HL-60 (cell line): Measurements from ENCODE around the gene FOXO3.

Source experiments
- DNase-seq, 2 experiments: peaks; one replicate each; pipeline ENCODE4 v3.0.0-alpha.2; 2010 to 2020; ENCODE audit warnings: low read depth in 1 of 2, low spot score in 1 of 2
- H3K27ac ChIP-seq: fragments of 250-450 bp; sonication (Bioruptor Pico); replicated peaks from 2 replicates; pipeline ENCODE4 v1.5.1; 2020; ENCODE audit warnings: mild to moderate bottlenecking, moderate library complexity
- H3K27me3 ChIP-seq: fragments of 250-450 bp; sonication (Bioruptor Pico); 2 replicates; pipeline ENCODE4 v1.5.1; 2021; ENCODE audit warnings: mild to moderate bottlenecking, moderate library complexity; ENCODE audit not compliant: insufficient read depth, poor library complexity, severe bottlenecking
- H3K4me3 ChIP-seq: replicated peaks from 2 replicates; pipeline ENCODE4 v1.5.1; 2011; ENCODE audit warnings: mild to moderate bottlenecking, control low read depth, low read length; ENCODE audit not compliant: insufficient read depth
- GABPA ChIP-seq: IDR thresholded peaks from 2 replicates; pipeline ENCODE4 v1.6.1; 2012; ENCODE audit warnings: low read depth
- POLR2AphosphoS5 ChIP-seq: IDR thresholded peaks from 2 replicates; pipeline ENCODE4 v1.6.1; 2012; ENCODE audit warnings: low read depth
- SPI1 ChIP-seq: IDR thresholded peaks from 2 replicates; pipeline ENCODE4 v1.6.1; 2012; ENCODE audit warnings: low read depth, mild to moderate bottlenecking, borderline replicate concordance
- TF ChIP-seq, protein P1 (sequence below): IDR thresholded peaks from 2 replicates; pipeline ENCODE4 v1.6.1; 2012; ENCODE audit warnings: low read depth; ENCODE audit not compliant: insufficient replicate concordance
- TF ChIP-seq, protein P2 (sequence below): IDR thresholded peaks from one replicate; pipeline ENCODE4 v1.5.1; 2011; ENCODE audit warnings: low read length, control low read depth, inconsistent platforms; ENCODE audit not compliant: insufficient read depth

FOXO3 gene

DNA sequence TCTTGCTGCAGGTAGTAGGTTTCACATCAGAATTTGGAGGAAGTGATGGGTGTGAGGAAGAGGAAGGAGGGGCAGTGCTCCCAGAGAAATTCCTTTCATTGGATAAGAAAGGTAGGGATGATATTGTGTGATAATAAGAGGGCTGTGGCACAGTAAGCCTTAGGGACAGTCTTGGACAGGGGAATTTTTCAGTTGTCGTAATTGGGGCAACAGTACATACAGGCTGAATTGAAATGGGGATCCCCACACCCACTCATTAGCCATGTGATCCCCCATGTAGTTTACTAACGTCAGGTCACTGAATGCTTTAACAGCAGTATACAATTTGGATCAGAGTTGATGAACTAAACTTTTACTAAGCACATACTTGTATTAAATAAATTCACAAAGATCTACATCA, 79.4 kb downstream of the FOXO3 start:
- H3K4me3 ChIP-seq, result no peak overlapping the region
- no peaks in the 10 kb centered on the region for H3K27me3 ChIP-seq
- no peak for DNase-seq
- TF ChIP-seq GABPA, result no peak
- TF ChIP-seq, protein P1, sequence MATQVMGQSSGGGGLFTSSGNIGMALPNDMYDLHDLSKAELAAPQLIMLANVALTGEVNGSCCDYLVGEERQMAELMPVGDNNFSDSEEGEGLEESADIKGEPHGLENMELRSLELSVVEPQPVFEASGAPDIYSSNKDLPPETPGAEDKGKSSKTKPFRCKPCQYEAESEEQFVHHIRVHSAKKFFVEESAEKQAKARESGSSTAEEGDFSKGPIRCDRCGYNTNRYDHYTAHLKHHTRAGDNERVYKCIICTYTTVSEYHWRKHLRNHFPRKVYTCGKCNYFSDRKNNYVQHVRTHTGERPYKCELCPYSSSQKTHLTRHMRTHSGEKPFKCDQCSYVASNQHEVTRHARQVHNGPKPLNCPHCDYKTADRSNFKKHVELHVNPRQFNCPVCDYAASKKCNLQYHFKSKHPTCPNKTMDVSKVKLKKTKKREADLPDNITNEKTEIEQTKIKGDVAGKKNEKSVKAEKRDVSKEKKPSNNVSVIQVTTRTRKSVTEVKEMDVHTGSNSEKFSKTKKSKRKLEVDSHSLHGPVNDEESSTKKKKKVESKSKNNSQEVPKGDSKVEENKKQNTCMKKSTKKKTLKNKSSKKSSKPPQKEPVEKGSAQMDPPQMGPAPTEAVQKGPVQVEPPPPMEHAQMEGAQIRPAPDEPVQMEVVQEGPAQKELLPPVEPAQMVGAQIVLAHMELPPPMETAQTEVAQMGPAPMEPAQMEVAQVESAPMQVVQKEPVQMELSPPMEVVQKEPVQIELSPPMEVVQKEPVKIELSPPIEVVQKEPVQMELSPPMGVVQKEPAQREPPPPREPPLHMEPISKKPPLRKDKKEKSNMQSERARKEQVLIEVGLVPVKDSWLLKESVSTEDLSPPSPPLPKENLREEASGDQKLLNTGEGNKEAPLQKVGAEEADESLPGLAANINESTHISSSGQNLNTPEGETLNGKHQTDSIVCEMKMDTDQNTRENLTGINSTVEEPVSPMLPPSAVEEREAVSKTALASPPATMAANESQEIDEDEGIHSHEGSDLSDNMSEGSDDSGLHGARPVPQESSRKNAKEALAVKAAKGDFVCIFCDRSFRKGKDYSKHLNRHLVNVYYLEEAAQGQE, result no peak
- TF ChIP-seq SPI1, result no peak
- TF ChIP-seq, protein P2, sequence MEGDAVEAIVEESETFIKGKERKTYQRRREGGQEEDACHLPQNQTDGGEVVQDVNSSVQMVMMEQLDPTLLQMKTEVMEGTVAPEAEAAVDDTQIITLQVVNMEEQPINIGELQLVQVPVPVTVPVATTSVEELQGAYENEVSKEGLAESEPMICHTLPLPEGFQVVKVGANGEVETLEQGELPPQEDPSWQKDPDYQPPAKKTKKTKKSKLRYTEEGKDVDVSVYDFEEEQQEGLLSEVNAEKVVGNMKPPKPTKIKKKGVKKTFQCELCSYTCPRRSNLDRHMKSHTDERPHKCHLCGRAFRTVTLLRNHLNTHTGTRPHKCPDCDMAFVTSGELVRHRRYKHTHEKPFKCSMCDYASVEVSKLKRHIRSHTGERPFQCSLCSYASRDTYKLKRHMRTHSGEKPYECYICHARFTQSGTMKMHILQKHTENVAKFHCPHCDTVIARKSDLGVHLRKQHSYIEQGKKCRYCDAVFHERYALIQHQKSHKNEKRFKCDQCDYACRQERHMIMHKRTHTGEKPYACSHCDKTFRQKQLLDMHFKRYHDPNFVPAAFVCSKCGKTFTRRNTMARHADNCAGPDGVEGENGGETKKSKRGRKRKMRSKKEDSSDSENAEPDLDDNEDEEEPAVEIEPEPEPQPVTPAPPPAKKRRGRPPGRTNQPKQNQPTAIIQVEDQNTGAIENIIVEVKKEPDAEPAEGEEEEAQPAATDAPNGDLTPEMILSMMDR, result no peak
- TF ChIP-seq POLR2AphosphoS5, result no peak
- no peak overlapping the region for H3K27ac ChIP-seq

DNA sequence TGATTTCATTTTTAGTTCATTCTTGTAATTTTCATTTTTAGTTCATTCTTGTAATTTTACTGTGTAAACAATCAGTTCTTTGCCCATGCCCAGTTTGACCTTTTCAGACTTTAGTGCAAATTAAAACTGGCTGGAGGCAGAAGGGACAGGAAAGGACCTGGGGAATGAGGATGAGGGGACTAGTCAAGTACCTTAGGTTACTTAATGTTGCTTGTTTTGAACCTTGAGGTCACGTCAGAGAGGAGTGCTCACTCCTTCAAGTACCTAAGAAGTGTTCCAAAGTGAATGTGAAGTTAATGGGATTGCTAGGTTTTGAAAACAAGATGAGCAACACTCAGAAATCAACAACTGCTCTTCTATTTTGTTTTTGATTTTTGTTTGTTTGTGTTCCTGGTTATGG, 82.5 kb downstream of the FOXO3 start:
- no peak overlapping the region for H3K27ac ChIP-seq
- no peak for TF ChIP-seq GABPA
- TF ChIP-seq POLR2AphosphoS5, result no peak
- TF ChIP-seq, protein P2, result no peak
- no peak for TF ChIP-seq SPI1
- TF ChIP-seq, protein P1, result no peak
- no peaks in the 10 kb centered on the region for H3K27me3 ChIP-seq
- no peak for DNase-seq
- no peak overlapping the region for H3K4me3 ChIP-seq

DNA sequence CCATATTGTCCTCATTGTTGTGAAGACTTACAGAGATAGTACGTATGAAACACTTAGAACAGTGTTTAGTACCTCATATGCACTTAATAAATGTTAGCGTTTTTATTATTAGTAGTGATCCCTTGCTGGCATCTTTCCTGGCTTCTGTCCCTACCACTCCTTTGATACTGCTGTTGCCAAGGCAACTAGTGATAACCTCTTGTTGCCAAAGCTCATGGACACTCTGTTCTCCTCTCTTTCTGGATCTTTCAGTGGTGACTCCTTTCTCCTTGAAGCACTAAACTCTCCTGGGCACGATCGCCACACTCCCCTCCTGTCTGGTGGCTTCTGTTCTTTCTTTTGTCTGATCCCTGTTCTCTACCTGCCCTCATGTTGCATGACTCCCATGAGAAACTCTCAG, 83.5 kb downstream of the FOXO3 start:
- TF ChIP-seq POLR2AphosphoS5 (no peak), GABPA (no peak), SPI1 (no peak)
- TF ChIP-seq, protein P1, result no peak
- TF ChIP-seq, protein P2, result no peak
- Histone ChIP-seq H3K27ac (no peak overlapping the region), H3K27me3 (no peaks in the 10 kb centered on the region), H3K4me3 (no peak overlapping the region)
- DNase-seq, result no peak
